HT-29 (cell line): Measurements from ENCODE around the gene AMBN. TPM values are rescaled to one million over a fixed set of nuclear protein-coding genes. Genes with fewer than 3 reads are reported as not detected.

Source experiments
- total RNA-seq: library from RNA; depleted of rRNA; stranded (reverse); fragments of >200 nt; shearing (Covaris generic); gene quantifications from 2 replicates; pipeline ENCODE4 v1.2.3, GENCODE V29; 2014; rRNA removed

The AMBN gene
- total RNA-seq, 1 experiment from 2014 or later, result not detected

Other genes starting within 250 kb of the AMBN start
- not detected in 2 replicates for gene SMR3A, start 231.5 kb upstream of the AMBN start, total RNA-seq
- gene SMR3B, start 209.1 kb upstream of the AMBN start, total RNA-seq, result not detected in 2 replicates
- not detected in 2 replicates for gene OPRPN, start 194.3 kb upstream of the AMBN start, total RNA-seq
- not detected in 2 replicates for gene MUC7, start 120.1 kb upstream of the AMBN start, total RNA-seq
- gene AMTN, start 73.7 kb upstream of the AMBN start, total RNA-seq, result not detected in 2 replicates
- not detected in 2 replicates for gene ENAM, start 36.5 kb downstream of the AMBN start, total RNA-seq
- gene JCHAIN, start 74.3 kb downstream of the AMBN start, total RNA-seq, result not detected in 2 replicates
- 17.5 and 19.2 TPM in 2 replicates for gene UTP3, start 96.3 kb downstream of the AMBN start, total RNA-seq
- gene RUFY3, start 129.7 kb downstream of the AMBN start, total RNA-seq, result 15.0 and 18.7 TPM in 2 replicates
- 40.7 and 48.3 TPM in 2 replicates for gene GRSF1, start 247.6 kb downstream of the AMBN start, total RNA-seq